CD4-positive, alpha-beta T cell treated with Interleukin-2 at 100 ng/mL for 4 hours (primary cell): Measurements from ENCODE around the gene TMCC3.
"Not testable (repeated sequence)": the region's sequence is repeated elsewhere in the genome, so short reads cannot be mapped to it uniquely, and the experiment has no call there.

Experiments used
- DNase-seq: peaks from one replicate; pipeline ENCODE4 v3.0.0-alpha.2; 2020; ENCODE audit warnings: low spot score

The TMCC3 gene

GRCh38 chr12:94633401-94633800 is 17.0 kb downstream of the TMCC3 start:
- no peak for DNase-seq

- no peak for DNase-seq
Observed at GRCh38 chr12:94631058-94631457, 19.3 kb downstream of the TMCC3 start.

GRCh38 chr12:94628819-94629472 is 21.4 kb downstream of the TMCC3 start:
- no peak for DNase-seq

DNA sequence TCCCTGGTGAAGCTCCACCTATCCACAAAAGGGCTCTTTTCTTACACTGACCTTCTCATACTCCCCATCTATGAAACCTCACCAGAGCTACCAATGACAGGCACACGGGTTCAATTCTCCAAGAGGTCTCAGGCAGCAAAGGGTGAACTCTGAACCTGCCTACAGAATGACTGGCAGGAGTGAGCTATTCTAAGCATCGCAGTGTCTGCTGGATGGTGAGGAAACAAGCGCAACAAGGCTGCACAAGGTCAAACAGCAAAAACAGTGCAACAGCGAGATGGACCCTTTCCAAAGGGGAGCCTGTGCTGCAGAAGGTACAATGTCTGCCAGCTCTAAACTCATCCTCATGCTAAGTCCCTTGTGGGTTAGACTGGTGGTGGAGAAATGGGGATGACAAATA is 22.0 kb downstream of the TMCC3 start:
- DNase-seq, result no peak

- DNase-seq, result no peak
Observed at GRCh38 chr12:94625531-94625930, 24.8 kb downstream of the TMCC3 start.

GRCh38 chr12:94623161-94623920 is 27.0 kb downstream of the TMCC3 start:
- DNase-seq, result no peak

GRCh38 chr12:94622475-94622874 is 27.9 kb downstream of the TMCC3 start:
- DNase-seq, result no peak

DNA sequence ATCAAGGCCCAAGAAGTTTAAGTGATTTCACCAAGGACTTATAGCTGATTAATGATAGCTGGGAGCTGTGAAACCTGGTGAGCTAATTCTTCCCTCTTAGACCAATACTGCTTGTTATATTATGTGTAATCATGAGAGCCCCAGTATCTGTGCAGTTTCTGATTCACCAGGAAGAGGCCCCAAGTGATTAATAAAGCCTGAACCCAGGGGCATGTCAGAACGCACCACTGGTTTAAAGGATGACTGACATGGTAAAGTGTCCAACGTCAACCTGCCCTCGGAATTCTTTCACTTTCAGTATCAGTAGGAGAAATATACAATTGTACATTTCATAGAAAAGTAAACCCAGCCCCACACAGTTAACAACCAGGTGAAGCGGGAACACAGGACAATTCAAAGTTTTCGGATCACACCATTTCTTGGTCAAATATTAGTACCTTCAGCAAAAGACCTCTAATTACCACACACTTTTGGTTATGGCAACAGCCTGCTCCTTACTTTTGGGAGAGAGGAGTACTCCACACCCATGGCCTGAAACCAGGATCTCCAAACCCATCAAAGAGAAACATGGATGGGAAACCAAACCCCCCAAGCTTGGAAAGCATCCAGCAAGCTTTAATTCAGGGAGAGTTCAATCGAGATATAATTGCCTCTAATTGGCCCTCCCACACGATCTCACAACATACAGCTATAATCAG is 28.5 kb downstream of the TMCC3 start:
- DNase-seq, result peak; percentile 62

DNA sequence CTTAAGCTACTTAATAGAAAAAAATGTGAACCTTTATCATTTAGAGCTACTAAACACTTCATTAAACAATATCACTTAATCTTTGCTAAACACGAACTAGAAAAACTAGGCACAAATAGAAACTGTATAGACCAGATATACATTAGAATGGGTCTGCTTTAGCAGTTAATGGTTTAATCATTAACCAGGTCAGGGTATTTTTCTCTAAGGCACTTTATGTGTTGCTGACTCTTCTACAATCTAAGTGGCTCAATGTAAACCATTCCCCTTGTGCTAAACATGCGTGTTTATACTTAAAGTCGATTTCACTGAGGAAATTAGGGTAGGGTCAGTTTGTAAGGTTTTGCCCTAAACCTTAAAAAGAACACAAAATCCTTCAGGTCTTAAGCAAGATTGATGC is 29.7 kb downstream of the TMCC3 start:
- no peak for DNase-seq

GRCh38 chr12:94618995-94619695 is 31.2 kb downstream of the TMCC3 start:
- DNase-seq, result peak; percentile 15

DNA sequence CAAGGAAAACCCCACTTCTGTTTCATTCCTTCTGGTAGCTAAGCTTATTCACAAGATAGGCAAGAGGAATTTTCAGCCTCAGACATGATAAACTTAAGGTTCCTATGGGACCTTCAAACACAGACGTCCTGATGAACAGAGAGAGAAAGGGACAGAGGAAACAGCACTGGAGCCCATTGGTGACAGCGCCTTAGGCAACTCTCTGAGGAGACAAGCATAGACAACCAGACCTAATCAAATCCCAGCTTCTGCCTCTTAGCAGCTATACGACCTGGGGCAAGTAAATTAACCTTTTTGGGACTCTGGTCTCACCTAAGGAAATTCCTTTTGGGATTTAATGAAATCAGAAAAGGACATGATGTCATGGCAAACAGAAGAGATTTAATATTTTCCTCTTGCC is 33.3 kb downstream of the TMCC3 start:
- no peak for DNase-seq

DNA sequence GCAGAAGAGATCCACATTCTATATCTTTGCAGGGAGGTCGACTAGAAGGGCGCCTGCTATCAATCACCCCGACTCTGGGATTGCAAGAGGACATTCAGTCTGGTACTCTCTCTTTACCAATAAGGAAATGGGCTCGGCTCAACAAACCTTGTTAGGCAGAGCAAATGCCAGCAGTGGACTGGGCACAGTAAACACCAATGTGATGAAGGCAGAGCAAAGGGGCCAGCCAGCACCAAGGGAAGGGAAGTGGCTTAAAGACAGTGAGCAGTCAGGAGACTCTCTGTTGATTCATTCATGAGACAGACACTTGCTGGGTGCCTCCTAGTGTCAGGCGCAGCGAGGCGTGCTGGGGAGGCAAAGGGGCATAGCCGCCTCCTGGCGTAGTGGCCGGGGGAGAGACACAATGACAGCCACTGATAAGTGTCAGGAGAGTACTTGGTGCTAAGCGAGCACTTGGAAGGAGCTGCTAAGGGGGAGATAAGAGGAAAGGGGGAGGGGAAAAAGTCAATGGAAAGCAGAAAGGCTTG is 34.1 kb downstream of the TMCC3 start:
- no peak for DNase-seq

- DNase-seq, result no peak
Observed at GRCh38 chr12:94615260-94616181, 34.8 kb downstream of the TMCC3 start.

- no peak for DNase-seq
Observed at GRCh38 chr12:94614288-94614721, 36.1 kb downstream of the TMCC3 start.

DNA sequence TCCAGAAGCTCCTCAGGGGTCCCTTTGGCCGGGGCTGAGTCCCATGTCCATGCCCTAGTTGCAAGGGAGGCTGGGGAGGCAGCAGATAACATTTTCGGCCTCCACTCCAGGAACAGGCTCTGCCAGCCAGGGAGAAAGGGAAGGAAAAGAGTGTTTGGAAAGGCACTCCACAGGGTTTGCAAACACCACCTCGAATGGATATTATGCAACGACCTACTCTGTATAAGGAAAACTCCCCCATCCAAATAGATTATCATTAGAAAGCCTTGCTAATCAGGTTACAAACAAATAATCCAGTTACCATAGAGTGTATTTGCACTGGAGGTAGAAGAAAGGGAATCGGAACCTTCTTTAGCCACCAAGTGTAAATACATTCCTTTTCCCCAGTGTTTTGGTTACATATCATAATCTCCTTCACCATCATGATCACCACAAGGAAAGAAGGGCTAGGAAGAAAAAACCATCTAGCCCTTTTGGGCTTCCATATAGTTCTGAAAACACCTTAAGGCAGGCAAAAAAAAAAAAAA is 40.4 kb downstream of the TMCC3 start:
- DNase-seq, result no peak

GRCh38 chr12:94606810-94607209 is 43.5 kb downstream of the TMCC3 start:
- not testable (repeated sequence) for DNase-seq

GRCh38 chr12:94604366-94604698 is 46.0 kb downstream of the TMCC3 start:
- DNase-seq, result no peak

- peak; percentile 64 for DNase-seq
Observed at GRCh38 chr12:94603434-94604365, 46.7 kb downstream of the TMCC3 start.

DNA sequence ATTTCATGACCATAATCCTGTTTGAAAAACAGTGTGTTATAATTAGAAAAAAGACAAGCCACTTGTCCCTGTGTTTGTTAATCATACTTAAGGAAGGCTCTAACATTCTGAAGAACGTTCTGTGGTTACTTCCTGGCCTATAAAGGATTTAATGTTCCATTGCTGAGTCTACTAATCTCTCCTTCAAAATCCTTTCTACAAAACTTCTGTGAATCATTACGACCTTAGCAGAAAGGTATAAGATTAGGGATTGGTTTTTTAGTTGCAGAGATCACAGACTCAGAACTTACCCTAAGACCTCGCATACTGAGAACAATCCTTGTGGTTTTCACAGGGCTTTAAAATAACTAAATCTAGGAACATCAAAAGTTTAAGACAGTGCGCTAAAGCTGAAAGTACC is 48.3 kb downstream of the TMCC3 start:
- no peak for DNase-seq

GRCh38 chr12:94601307-94601706 is 49.0 kb downstream of the TMCC3 start:
- not testable (repeated sequence) for DNase-seq
